HepG2 (cell line): ENCODE data around the gene SLC12A3. TPM values are rescaled to one million over a fixed set of nuclear protein-coding genes. Genes with fewer than 3 reads are reported as not detected.

Source experiments
- ATAC-seq: fragments of 200-7000 bp; cut with Tn5 transposase; 3 replicates; pipeline ENCODE4 v1.9.1; 2020; ENCODE audit warnings: mild to moderate bottlenecking, moderate library complexity
- BruUV-seq: library from RNA; stranded (reverse); fragments of 400-500 nt; replicated peaks from 2 replicates; lab custom pipeline; 2021; lab: Mats Ljungman, UMichigan
- CTCF ChIA-PET: fragments of 300-600 bp; formaldehyde crosslinking; extraction: SDS; loops from one replicate; lab custom pipeline; 2021; ENCODE audit warnings: low total read pairs, inconsistent platforms, low intra/inter-chr PET ratio; lab: Yijun Ruan, JAX
- POLR2A ChIA-PET: fragments of 350-600 bp; sonication (Branson Sonifier 250); formaldehyde crosslinking; loops from one replicate; lab custom pipeline; 2020; ENCODE audit warnings: antibody characterized with exemption, inconsistent platforms; lab: Yijun Ruan, JAX
- DNase-seq: peaks from one replicate; pipeline ENCODE4 v3.0.0-alpha.2; 2015; ENCODE audit warnings: low spot score
- FAIRE-seq: peaks from 3 replicates; lab custom pipeline; 2011; peaks lifted over from hg19 to GRCh38; lab: Jason Lieb, UNC
- H2AFZ ChIP-seq: one replicate; pipeline ENCODE4 v1.6.1; 2011; ENCODE audit warnings: low read length, inconsistent platforms
- H3K27ac ChIP-seq: fragments of 300-600 bp; 3 replicates; pipeline ENCODE4 v1.8.0; 2011; ENCODE audit warnings: mixed run types, mild to moderate bottlenecking, mixed read lengths, low read length, inconsistent platforms; ENCODE audit not compliant: insufficient read depth; ENCODE audit errors: extremely low read length
- H3K27me3 ChIP-seq, 2 experiments: fragments of 200-600 bp in 1 of 2; 2 replicates in 1 of 2; 3 replicates in 1 of 2; pipeline versions ENCODE4 v1.6.0 to v1.8.0; 2011; ENCODE audit warnings: low read length in 2 of 2, mild to moderate bottlenecking in 2 of 2, moderate library complexity in 2 of 2, inconsistent platforms in 1 of 2; ENCODE audit not compliant: insufficient read depth in 2 of 2, control insufficient read depth in 1 of 2
- H3K36me3 ChIP-seq, 2 experiments: fragments of 200-600 bp in 1 of 2; replicated peaks in 1 of 2; 2 replicates in 1 of 2; 3 replicates in 1 of 2; pipeline versions ENCODE4 v1.5.1 to v1.8.0; 2011; ENCODE audit warnings: low read length in 2 of 2, inconsistent platforms in 1 of 2; ENCODE audit not compliant: insufficient read depth in 2 of 2, control insufficient read depth in 1 of 2
- H3K4me1 ChIP-seq: 2 replicates; pipeline ENCODE4 v1.5.1; 2012; ENCODE audit warnings: low read length, inconsistent platforms; ENCODE audit not compliant: insufficient read depth
- H3K4me2 ChIP-seq: 2 replicates; pipeline ENCODE4 v1.6.0; 2011; ENCODE audit warnings: low read depth, low read length, inconsistent platforms
- H3K4me3 ChIP-seq, 3 experiments: fragments of 200-600 bp in 1 of 3; sonication (generic), shearing (Covaris generic) in 1 of 3; replicated peaks in 1 of 3; 2 replicates each; pipeline ENCODE4 v1.5.1; 2011 to 2016; ENCODE audit warnings: low read length in 3 of 3, inconsistent platforms in 2 of 3, low read depth in 2 of 3, mild to moderate bottlenecking in 2 of 3, control low read depth in 1 of 3, mixed read lengths in 1 of 3; ENCODE audit not compliant: insufficient read depth in 1 of 3
- H3K79me2 ChIP-seq: one replicate; pipeline ENCODE4 v1.6.1; 2011; ENCODE audit warnings: low read length, inconsistent platforms; ENCODE audit not compliant: insufficient read depth
- H3K9ac ChIP-seq: 2 replicates; pipeline ENCODE4 v1.6.0; 2011; ENCODE audit warnings: mild to moderate bottlenecking, low read depth, low read length, inconsistent platforms; ENCODE audit not compliant: insufficient read depth
- H3K9me3 ChIP-seq: 2 replicates; pipeline ENCODE4 v1.5.1; 2012; ENCODE audit warnings: mild to moderate bottlenecking, low read length
- H4K20me1 ChIP-seq: 2 replicates; pipeline ENCODE4 v1.6.0; 2011; ENCODE audit warnings: inconsistent platforms, mild to moderate bottlenecking, low read length, moderate library complexity; ENCODE audit not compliant: insufficient read depth
- HDAC2 ChIP-seq: sonication (generic); formaldehyde crosslinking; IDR thresholded peaks from 2 replicates; pipeline ENCODE4 v1.4.0; 2020; ENCODE audit warnings: missing genetic modification reagents
- PRDM10 ChIP-seq: sonication (generic); formaldehyde crosslinking; IDR thresholded peaks from 2 replicates; pipeline ENCODE4 v1.4.0; 2020; ENCODE audit warnings: low read depth, missing genetic modification reagents
- TCF7 ChIP-seq: sonication (generic); IDR thresholded peaks from 2 replicates; pipeline ENCODE4 v1.6.1; 2016; ENCODE audit warnings: antibody characterized with exemption, low read depth
- TRAFD1 ChIP-seq: sonication (generic); formaldehyde crosslinking; IDR thresholded peaks from 2 replicates; pipeline ENCODE4 v1.5.1; 2020; ENCODE audit warnings: missing genetic modification reagents, mild to moderate bottlenecking, borderline replicate concordance
- ZEB1 ChIP-seq: IDR thresholded peaks from 2 replicates; pipeline ENCODE4 v1.6.1; 2012; ENCODE audit warnings: mild to moderate bottlenecking, low read depth, inconsistent platforms; ENCODE audit not compliant: insufficient replicate concordance
- ZKSCAN8 ChIP-seq: IDR thresholded peaks from 2 replicates; pipeline ENCODE4 v1.6.1; 2016; ENCODE audit warnings: borderline replicate concordance, missing genetic modification reagents, missing compliant biosample characterization
- ZNF749 ChIP-seq: sonication (generic); formaldehyde crosslinking; IDR thresholded peaks from 2 replicates; pipeline ENCODE4 v1.8.0; 2022; ENCODE audit warnings: mild to moderate bottlenecking, missing genetic modification reagents, moderate library complexity, borderline replicate concordance
- WGBS: methylation state at CpG from one replicate; pipeline ENCODE4 v1.1.6; 2017; ENCODE audit warnings: low lambda C conversion rate; 5-methylcytosine and 5-hydroxymethylcytosine counted together
- in situ Hi-C: cut with HindIII; loops from 2 replicates; pipeline ENCODE4 v1.10.0; 2017; ENCODE audit warnings: low pct_unique_long_range_greater_than_20kb; ENCODE audit not compliant: extremely low pct_ligation_motif_present
- intact Hi-C: fragments of 100-400 bp; cut with micrococcal nuclease; formaldehyde crosslinking; loops from one replicate; pipeline ENCODE4 v1.10.0; 2022; ENCODE audit not compliant: unreplicated experiment
- polyA plus RNA-seq, 8 experiments: library from polyadenylated mRNA; depleted of rRNA in 3 of 8; stranded (reverse) in 7 of 8; unstranded in 1 of 8; fragments of >200 nt; fragmentation: Illumina TruSeq in 4 of 8; extraction: Trizol in 4 of 8; gene quantifications; 2 replicates each; pipeline versions ENCODE4 v1.2.1 to v1.2.3, GENCODE V29; 2011 to 2016; ENCODE audit warnings: low read depth in 4 of 8, missing spikeins in 1 of 8, mixed read lengths in 1 of 8; ENCODE audit not compliant: insufficient read depth in 1 of 8
- total RNA-seq, 5 experiments: library from RNA; depleted of rRNA; stranded (reverse); fragments of >200 nt; fragmentation: Illumina TruSeq; extraction: Trizol; gene quantifications; 2 replicates each; pipeline ENCODE4 v1.2.3, GENCODE V29; 2016; ENCODE audit warnings: low read depth in 1 of 5
- TF ChIP-seq, protein P1 (sequence below): IDR thresholded peaks from 2 replicates; pipeline ENCODE4 v1.6.1; 2016; ENCODE audit warnings: low read depth, borderline replicate concordance

Gene SLC12A3
- total and polyA plus RNA-seq, 2 of the 13 experiments (the other 11 are each of a cell fraction or from before 2014, with no cell fraction given): 6.2 TPM; not detected in 1

DNA sequence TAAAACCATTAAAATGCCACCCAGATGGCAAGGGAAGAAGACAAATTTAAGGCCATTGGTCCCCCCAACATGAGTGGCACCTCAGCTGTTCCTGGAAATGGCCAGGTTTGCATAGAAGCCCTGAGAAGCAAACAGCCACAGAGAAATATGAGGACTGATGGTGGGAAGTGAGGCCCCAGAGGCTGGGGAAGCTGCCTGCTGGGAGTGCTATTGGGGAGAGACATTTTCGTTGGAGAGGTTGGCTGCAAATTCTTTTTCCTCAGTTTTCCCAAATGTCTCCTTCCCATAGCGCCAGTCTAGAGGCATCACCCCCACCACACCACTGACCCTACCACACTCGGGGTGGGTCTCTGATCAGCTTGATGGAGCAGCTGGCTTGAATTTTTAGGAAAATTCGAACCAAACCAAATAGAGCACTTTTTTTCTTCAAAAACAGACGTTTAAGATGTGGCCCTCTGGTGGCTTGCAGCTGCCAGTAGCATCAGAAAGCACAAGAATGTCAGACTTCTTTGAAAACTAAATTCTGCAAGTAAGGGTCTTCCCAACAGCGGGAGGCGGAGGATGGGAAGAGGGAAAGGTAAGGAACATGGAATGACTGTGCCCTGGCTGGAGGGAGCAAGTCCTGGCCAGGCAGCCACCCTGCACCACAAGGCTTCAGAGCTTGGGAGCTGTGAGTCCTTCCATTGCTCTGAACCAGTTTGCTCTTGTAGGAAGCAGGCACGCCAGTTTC, 13.2 kb upstream of the SLC12A3 start (continued):
- TF ChIP-seq PRDM10 (CRISPR knock-in tag): 0 out of 2 replicates have a peak, but pooled peaks have one; percentile 21

- Histone ChIP-seq H3K27me3 (no peaks in the 10 kb centered on the region), H3K9ac (no peak overlapping the region), H3K9me3 (no peaks in the 10 kb centered on the region)
- WGBS: 100% methylated on average over 2 of the region's 3 CpGs
- BruUV-seq: no TSS peak
- no peak for TF ChIP-seq ZNF749 (CRISPR knock-in tag)
- TF ChIP-seq, protein P1, sequence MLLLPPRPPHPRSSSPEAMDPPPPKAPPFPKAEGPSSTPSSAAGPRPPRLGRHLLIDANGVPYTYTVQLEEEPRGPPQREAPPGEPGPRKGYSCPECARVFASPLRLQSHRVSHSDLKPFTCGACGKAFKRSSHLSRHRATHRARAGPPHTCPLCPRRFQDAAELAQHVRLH (CRISPR knock-in tag): no peak
- no peak for TF ChIP-seq ZEB1
- TF ChIP-seq TCF7: no peak
- no peak for TF ChIP-seq HDAC2 (CRISPR knock-in tag)
- TF ChIP-seq ZKSCAN8 (CRISPR knock-in tag): no peak
- no peak for TF ChIP-seq TRAFD1
- TF ChIP-seq, all 625 proteins: peak for 0
- ATAC-seq (no peak), FAIRE-seq (no peak), DNase-seq (no peak)
- Histone ChIP-seq H3K4me2 (no peak overlapping the region), H3K27ac (no peak overlapping the region), H3K4me1 (peaks cover 81% of the 10 kb centered on the region), H2AFZ (no peak overlapping the region), H4K20me1 (no peaks in the 10 kb centered on the region), H3K4me3 (no peak overlapping the region), H3K79me2 (no peaks in the 10 kb centered on the region), H3K36me3 (no peaks in the 10 kb centered on the region)
- POLR2A ChIA-PET: interaction anchor here (1.4 to 5.3 kb wide), 4 partner anchors 8 to 81 kb away, joined by 4 to 44 read pairs (median 18); no protein-coding TSS in a partner anchor
- CTCF ChIA-PET: interaction anchor here (2.4 kb wide), 1 partner anchor 59 kb away, joined by 17 read pairs; no protein-coding TSS in a partner anchor
- intact Hi-C loops: loop anchor here (1.0 kb wide), 1 partner anchor 59 kb away; no protein-coding TSS in a partner anchor
- in situ Hi-C loops: no loop called here
Measured at GRCh38 chr16:56852401-56852730, 12.6 kb upstream of the SLC12A3 start.
